Coronary artery (tissue), 2 donors: ENCODE measurements around the gene RASD2.

Experiments used
- DNase-seq: peaks from one replicate; pipeline ENCODE4 v3.0.0-alpha.2; 2017; ENCODE audit warnings: low spot score
- H3K27ac ChIP-seq, 2 donors: fragments of 200-600 bp; sonication (generic); one replicate each; pipeline ENCODE4 v1.5.1; 2016 to 2019
- H3K4me3 ChIP-seq: fragments of 200-600 bp; sonication (generic); 2 replicates; pipeline ENCODE4 v1.5.1; 2016; ENCODE audit warnings: mild to moderate bottlenecking, moderate library complexity
- CTCF ChIP-seq: fragments of 200-600 bp; sonication (generic); IDR thresholded peaks from one replicate; pipeline ENCODE4 v1.5.1; 2019; ENCODE audit warnings: antibody characterized with exemption

RASD2 gene

GRCh38 chr22:35601743-35602615 is 61.3 kb downstream of the RASD2 start:
- no peak overlapping the region for H3K27ac ChIP-seq
- no peak for DNase-seq
- TF ChIP-seq CTCF = no peak

More at GRCh38 chr22:35601743-35602615, 61.3 kb downstream of the RASD2 start:
- no peak overlapping the region for H3K4me3 ChIP-seq
